A673 (cell line): ENCODE measurements around the gene SCYL1.

Experiments used
- EZH2 ChIP-seq: fragments of 200-600 bp; sonication (generic); IDR thresholded peaks from 2 replicates; pipeline ENCODE4 v1.6.1; 2017; ENCODE audit warnings: borderline replicate concordance, low read depth, mild to moderate bottlenecking, mixed read lengths, antibody characterized with exemption, low read length; ENCODE audit not compliant: poor library complexity, severe bottlenecking
- TF ChIP-seq, protein P1 (sequence below): fragments of 300-800, 200-600 bp; sonication (generic); conservative IDR thresholded peaks from 2 replicates; pipeline ENCODE4 v1.5.1; 2017; ENCODE audit warnings: low read depth, mild to moderate bottlenecking, antibody characterized with exemption, low read length, moderate library complexity, mixed read lengths

- TF ChIP-seq, protein P1, sequence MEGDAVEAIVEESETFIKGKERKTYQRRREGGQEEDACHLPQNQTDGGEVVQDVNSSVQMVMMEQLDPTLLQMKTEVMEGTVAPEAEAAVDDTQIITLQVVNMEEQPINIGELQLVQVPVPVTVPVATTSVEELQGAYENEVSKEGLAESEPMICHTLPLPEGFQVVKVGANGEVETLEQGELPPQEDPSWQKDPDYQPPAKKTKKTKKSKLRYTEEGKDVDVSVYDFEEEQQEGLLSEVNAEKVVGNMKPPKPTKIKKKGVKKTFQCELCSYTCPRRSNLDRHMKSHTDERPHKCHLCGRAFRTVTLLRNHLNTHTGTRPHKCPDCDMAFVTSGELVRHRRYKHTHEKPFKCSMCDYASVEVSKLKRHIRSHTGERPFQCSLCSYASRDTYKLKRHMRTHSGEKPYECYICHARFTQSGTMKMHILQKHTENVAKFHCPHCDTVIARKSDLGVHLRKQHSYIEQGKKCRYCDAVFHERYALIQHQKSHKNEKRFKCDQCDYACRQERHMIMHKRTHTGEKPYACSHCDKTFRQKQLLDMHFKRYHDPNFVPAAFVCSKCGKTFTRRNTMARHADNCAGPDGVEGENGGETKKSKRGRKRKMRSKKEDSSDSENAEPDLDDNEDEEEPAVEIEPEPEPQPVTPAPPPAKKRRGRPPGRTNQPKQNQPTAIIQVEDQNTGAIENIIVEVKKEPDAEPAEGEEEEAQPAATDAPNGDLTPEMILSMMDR, result no peak
- TF ChIP-seq EZH2, result no peak
Measured at GRCh38 chr11:65563601-65564000, 38.7 kb downstream of the SCYL1 start.
